Tibial artery (tissue), 4 donors: ENCODE measurements around the gene LHX1.
A peak's percentile ranks its signal among the peaks of the same experiment; 100 is the strongest.

Experiments used
- DNase-seq, 2 donors: peaks; one replicate each; pipeline ENCODE4 v3.0.0-alpha.2; 2019
- H3K27ac ChIP-seq, 2 donors: fragments of 200-600 bp; sonication (generic) in 1 of 2; 1 replicate in 1 of 2; 2 replicates in 1 of 2; pipeline ENCODE4 v1.5.1; 2018 to 2019; ENCODE audit warnings: mild to moderate bottlenecking in 1 of 2
- H3K27me3 ChIP-seq, 2 donors: fragments of 200-600 bp; sonication (generic) in 1 of 2; one replicate each; pipeline versions ENCODE4 v1.5.1 to v1.6.0; 2016 to 2019
- H3K36me3 ChIP-seq, 3 donors: fragments of 200-600 bp; sonication (generic) in 2 of 3; one replicate each; pipeline ENCODE4 v1.5.1; 2016 to 2019; ENCODE audit warnings: mild to moderate bottlenecking in 2 of 3
- H3K4me1 ChIP-seq, 4 donors: fragments of 200-600 bp; sonication (generic) in 2 of 4; 1 replicate in 3 of 4; 2 replicates in 1 of 4; pipeline ENCODE4 v1.5.1; 2016 to 2019
- H3K4me3 ChIP-seq, 2 donors: fragments of 200-600 bp; sonication (generic) in 1 of 2; 1 replicate in 1 of 2; 2 replicates in 1 of 2; pipeline ENCODE4 v1.5.1; 2018 to 2019; ENCODE audit warnings: mild to moderate bottlenecking in 2 of 2
- H3K9me3 ChIP-seq, 3 donors: fragments of 200-600 bp; sonication (generic) in 1 of 3; one replicate each; pipeline ENCODE4 v1.5.1; 2016 to 2019
- intact Hi-C: fragments of 100-400 bp; cut with DNase I; formaldehyde crosslinking; loops from one replicate; pipeline ENCODE4 v1.15.0; 2023; ENCODE audit warnings: low total_unique reads
- TF ChIP-seq, protein P1 (sequence below), 2 experiments: fragments of 200-600 bp in 1 of 2; fragments of 450-650 bp in 1 of 2; IDR thresholded peaks; one replicate each; pipeline ENCODE4 v1.5.1; 2017 to 2019; ENCODE audit warnings: antibody characterized with exemption in 2 of 2, mild to moderate bottlenecking in 1 of 2, moderate library complexity in 1 of 2

Gene LHX1

DNA sequence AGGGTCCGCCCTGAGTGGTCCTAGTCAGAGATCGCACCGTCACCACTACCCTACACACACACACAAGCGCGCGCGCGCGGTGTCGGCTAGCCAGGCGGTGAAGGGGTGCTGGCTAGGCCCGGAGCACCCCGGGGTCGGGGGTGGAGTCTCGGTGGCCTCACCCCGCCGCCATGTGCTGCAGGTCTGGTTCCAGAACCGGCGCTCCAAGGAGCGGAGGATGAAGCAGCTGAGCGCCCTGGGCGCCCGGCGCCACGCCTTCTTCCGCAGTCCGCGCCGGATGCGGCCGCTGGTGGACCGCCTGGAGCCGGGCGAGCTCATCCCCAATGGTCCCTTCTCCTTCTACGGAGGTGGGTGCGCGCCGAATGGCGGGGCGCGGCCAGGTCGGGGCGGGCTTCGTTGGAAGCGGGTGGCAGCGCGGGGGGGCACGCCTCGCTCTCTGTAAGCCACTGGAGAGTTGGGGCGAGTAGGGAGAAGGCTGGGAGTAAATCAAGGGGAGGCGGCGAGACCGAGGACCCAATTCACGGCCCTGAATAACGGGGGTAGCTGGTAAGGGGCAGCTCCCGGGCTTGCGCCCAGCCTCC, 4.8 kb downstream of the LHX1 start:
- H3K4me3 ChIP-seq: peak overlapping the region in 1 of 2 donors; percentile 24
- no peak overlapping the region for H3K27ac ChIP-seq
- peaks cover 0 to 45% (median 32%) of the 10 kb centered on the region in 4 donors for H3K4me1 ChIP-seq
- H3K27me3 ChIP-seq: peaks cover 12 to 100% of the 10 kb centered on the region in 2 donors
- TF ChIP-seq, protein P1, sequence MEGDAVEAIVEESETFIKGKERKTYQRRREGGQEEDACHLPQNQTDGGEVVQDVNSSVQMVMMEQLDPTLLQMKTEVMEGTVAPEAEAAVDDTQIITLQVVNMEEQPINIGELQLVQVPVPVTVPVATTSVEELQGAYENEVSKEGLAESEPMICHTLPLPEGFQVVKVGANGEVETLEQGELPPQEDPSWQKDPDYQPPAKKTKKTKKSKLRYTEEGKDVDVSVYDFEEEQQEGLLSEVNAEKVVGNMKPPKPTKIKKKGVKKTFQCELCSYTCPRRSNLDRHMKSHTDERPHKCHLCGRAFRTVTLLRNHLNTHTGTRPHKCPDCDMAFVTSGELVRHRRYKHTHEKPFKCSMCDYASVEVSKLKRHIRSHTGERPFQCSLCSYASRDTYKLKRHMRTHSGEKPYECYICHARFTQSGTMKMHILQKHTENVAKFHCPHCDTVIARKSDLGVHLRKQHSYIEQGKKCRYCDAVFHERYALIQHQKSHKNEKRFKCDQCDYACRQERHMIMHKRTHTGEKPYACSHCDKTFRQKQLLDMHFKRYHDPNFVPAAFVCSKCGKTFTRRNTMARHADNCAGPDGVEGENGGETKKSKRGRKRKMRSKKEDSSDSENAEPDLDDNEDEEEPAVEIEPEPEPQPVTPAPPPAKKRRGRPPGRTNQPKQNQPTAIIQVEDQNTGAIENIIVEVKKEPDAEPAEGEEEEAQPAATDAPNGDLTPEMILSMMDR (IDR thresholded peaks at IDR 0.05): no peak
- no peaks in the 10 kb centered on the region for H3K9me3 ChIP-seq
- intact Hi-C loops: loop anchor here (10.0 kb wide), 1 partner anchor 347 kb away; the partner anchor contains the start of gene DHRS11
- no peaks in the 10 kb centered on the region for H3K36me3 ChIP-seq
- no peak for DNase-seq

DNA sequence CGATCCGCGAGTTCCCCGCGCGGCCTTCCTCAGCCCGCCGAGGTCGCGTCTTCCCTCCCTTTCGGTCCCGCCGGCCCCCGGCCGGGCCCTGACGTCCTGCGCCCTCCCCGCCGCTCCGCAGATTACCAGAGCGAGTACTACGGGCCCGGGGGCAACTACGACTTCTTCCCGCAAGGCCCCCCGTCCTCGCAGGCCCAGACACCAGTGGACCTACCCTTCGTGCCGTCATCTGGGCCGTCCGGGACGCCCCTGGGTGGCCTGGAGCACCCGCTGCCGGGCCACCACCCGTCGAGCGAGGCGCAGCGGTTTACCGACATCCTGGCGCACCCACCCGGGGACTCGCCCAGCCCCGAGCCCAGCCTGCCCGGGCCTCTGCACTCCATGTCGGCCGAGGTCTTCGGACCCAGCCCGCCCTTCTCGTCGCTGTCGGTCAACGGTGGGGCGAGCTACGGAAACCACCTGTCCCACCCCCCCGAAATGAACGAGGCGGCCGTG, 5.4 kb downstream of the LHX1 start:
- DNase-seq: no peak
- H3K36me3 ChIP-seq: no peaks in the 10 kb centered on the region
- intact Hi-C loops: loop anchor here (10.0 kb wide), 1 partner anchor 348 kb away; the partner anchor contains the start of gene DHRS11
- H3K4me3 ChIP-seq: peak overlapping the region in 1 of 2 donors; percentile 24
- TF ChIP-seq, protein P1 (IDR thresholded peaks at IDR 0.05): no peak
- H3K4me1 ChIP-seq: peaks cover 0 to 40% (median 26%) of the 10 kb centered on the region in 4 donors
- peaks cover 12 to 99% of the 10 kb centered on the region in 2 donors for H3K27me3 ChIP-seq
- H3K27ac ChIP-seq: no peak overlapping the region
- H3K9me3 ChIP-seq: no peaks in the 10 kb centered on the region

DNA sequence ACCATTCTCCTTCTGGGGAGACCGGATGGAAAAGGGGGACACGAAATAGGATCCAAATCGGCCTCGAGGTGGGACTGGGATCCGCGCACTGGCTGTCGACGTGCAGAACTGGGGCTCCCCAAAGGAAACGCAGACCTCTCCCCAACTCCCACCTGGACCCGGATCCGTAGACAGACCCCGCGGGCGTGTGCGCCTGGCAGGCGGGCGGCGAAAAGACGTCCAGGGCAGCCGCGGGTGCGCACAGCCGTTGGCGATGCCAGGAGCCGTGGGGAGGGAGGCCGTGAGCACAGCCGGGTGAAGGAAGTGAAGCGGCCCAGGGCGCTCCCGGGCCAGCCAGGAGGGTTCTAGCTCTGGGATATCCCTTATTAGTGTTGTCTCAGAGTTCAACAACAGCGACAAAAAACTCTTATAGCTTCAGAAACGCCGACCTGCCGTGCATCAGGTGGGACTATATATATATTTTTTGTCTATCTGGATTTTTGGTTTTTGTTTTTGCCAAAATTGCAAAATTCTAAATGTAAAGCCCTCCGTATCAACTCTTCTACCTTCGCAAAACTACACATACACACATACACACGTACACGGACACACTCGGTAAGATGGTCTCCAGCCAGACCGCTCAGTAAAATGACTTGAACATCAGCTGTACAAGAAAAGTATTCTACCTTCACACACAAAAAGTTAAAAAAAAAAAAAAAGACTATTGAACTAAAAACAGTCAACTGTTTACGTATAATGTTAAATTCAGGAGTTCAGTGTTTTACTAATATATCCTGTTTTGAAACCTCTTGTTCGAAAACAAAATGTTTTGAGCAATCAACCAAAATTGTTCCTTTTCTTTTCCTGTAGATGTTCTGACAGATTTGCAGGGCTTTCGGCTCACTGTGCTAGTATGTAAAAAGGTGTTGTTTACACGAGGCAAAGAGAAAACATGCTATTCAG, 6.2 kb downstream of the LHX1 start:
- Histone ChIP-seq H3K36me3 (no peaks in the 10 kb centered on the region), H3K4me3 (no peak overlapping the region), H3K27ac (no peak overlapping the region), H3K27me3 (peaks cover 12 to 91% of the 10 kb centered on the region in 2 donors), H3K9me3 (no peaks in the 10 kb centered on the region), H3K4me1 (peaks cover 0 to 37% (median 23%) of the 10 kb centered on the region in 4 donors)
- TF ChIP-seq, protein P1 (IDR thresholded peaks at IDR 0.05): no peak
- DNase-seq: no peak
- intact Hi-C loops: loop anchor here (10.0 kb wide), 1 partner anchor 349 kb away; the partner anchor contains the start of gene DHRS11

DNA sequence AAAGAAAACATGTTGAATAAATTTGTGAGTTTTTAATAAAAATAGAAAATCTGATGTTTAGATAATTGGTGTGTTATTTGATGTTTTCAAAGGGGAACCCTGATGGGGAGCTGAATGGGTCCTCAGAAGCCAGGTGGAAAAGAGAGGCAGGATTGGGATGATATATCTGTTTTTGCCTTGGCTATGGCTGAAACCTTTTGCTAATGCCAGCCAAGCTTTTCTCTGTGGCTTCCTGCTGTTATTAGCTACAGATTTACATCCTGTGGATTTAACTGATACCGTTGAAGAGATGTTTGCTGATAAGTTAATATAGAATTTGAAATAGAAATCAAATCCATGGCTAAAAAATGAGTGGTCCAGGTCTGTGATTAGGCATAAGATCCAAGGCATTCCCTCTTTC, 7.3 kb downstream of the LHX1 start:
- TF ChIP-seq, protein P1 (IDR thresholded peaks at IDR 0.05): no peak
- intact Hi-C loops: loop anchor here (10.0 kb wide), 1 partner anchor 350 kb away; the partner anchor contains the start of gene DHRS11

DNA sequence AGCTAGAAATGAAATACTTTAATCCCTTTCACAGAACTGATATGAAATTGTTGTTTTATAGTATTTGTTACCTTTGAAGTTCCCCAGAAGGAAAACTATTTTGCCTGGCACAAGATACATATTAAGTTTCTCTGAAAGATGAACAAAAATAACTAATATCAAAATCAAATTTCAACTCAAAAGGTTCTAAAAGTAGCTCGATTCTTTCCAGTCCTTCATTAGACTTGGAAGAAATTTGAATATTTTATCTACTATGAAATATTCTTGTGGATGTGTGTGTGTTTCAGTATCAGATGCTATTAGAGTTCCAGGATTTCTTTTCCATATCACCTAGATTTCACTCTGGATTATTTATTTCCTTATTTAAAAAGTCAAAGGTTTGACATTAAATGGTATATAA, 7.9 kb downstream of the LHX1 start:
- no peak overlapping the region for H3K27ac ChIP-seq
- H3K36me3 ChIP-seq: no peaks in the 10 kb centered on the region
- peaks cover 7 to 75% of the 10 kb centered on the region in 2 donors for H3K27me3 ChIP-seq
- H3K4me1 ChIP-seq: peaks cover 0 to 30% (median 24%) of the 10 kb centered on the region in 4 donors
- no peaks in the 10 kb centered on the region for H3K9me3 ChIP-seq
- no peak for DNase-seq
- intact Hi-C loops: loop anchor here (10.0 kb wide), 1 partner anchor 350 kb away; the partner anchor contains the start of gene DHRS11
- H3K4me3 ChIP-seq: no peak overlapping the region
- TF ChIP-seq, protein P1 (IDR thresholded peaks at IDR 0.05): no peak

More for the DNA sequence above, 7.3 kb downstream of the LHX1 start:
- Histone ChIP-seq H3K27ac (no peak overlapping the region), H3K4me3 (no peak overlapping the region), H3K36me3 (no peaks in the 10 kb centered on the region), H3K9me3 (no peaks in the 10 kb centered on the region), H3K4me1 (peaks cover 0 to 29% (median 19%) of the 10 kb centered on the region in 4 donors), H3K27me3 (peaks cover 8 to 80% of the 10 kb centered on the region in 2 donors)
- no peak for DNase-seq
